PC-9 (cell line): Measurements from ENCODE around the gene FBXL14.

Source experiments
- EZH2 ChIP-seq: fragments of 200-600 bp; sonication (generic); IDR thresholded peaks from 2 replicates; pipeline ENCODE4 v1.8.0; 2017; ENCODE audit warnings: antibody characterized with exemption, low read depth
- TF ChIP-seq, protein P1 (sequence below): fragments of 200-600 bp; sonication (generic); conservative IDR thresholded peaks from 2 replicates; pipeline ENCODE4 v1.6.1; 2017; ENCODE audit warnings: mixed run types, antibody characterized with exemption, mild to moderate bottlenecking, moderate library complexity

DNA sequence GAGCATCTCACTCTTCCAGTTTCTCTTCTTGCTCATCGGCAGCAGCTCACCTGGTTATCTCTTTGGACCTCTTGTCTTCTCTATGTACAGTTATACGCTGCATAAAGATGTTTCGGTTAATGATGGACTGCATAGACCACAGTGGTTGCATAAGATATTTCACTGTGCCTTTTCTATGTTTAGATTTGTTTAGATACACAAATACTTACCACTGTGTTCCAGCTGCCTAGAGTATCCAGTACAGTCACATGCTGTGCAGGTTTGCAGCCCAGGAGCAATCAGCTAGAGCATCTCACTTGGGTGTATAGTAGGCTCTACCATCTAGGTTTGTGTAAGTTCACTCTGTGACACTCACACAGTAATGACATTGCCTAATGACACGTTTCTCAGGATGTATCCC, 57.6 kb downstream of the FBXL14 start:
- TF ChIP-seq, protein P1, sequence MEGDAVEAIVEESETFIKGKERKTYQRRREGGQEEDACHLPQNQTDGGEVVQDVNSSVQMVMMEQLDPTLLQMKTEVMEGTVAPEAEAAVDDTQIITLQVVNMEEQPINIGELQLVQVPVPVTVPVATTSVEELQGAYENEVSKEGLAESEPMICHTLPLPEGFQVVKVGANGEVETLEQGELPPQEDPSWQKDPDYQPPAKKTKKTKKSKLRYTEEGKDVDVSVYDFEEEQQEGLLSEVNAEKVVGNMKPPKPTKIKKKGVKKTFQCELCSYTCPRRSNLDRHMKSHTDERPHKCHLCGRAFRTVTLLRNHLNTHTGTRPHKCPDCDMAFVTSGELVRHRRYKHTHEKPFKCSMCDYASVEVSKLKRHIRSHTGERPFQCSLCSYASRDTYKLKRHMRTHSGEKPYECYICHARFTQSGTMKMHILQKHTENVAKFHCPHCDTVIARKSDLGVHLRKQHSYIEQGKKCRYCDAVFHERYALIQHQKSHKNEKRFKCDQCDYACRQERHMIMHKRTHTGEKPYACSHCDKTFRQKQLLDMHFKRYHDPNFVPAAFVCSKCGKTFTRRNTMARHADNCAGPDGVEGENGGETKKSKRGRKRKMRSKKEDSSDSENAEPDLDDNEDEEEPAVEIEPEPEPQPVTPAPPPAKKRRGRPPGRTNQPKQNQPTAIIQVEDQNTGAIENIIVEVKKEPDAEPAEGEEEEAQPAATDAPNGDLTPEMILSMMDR: no peak
- no peak for TF ChIP-seq EZH2
